ENCODE measurements around the gene FBRSL1.

Gene FBRSL1

DNA sequence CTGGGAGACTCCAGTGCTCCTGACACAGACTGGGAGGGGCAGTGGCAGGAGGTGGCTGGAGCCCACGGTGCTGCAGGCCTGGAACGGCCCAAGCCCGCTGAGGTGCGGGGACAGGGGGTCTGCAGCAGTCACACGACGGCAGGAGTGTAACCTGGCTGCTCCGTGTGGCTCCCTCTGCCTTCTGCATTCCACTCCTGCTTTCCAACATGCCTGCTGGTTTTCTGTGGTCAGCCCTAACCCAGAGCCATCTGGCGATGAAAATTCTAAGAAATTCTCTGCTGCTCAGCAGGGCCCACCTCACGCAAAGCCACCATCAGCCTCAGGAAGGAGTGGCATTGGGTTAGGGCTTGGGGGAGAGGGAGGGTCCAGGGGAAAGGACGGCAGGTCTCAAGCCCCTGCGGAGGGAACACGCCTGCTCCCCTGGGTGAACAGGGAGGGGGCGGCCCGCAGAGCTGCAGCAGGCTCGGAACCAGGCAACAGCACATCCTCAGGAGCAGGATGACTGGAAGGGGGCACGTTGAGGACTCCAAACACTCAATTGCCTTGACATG, 5.0 kb upstream of the FBRSL1 start:
- DNase-seq, result no peak

DNA sequence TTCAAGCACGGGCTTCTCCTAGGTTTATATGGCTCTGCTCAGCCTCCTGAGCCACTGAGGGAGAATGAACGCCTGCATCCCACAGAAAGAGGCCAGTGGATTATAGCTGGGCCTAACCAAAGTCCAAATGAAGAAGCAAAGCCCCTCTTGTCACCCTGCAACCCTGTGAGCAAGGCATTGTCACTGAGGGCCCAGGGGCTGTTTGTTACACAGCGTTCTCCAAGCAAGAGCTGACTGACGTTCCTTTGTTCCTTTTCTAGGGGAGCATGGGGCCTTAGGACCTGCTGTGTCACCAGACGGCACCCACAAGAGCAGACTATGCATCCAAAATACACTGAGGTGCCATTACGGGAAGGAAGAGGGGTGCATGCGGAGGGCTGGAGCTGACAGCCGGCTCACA, 4.3 kb upstream of the FBRSL1 start:
- DNase-seq, result no peak

DNA sequence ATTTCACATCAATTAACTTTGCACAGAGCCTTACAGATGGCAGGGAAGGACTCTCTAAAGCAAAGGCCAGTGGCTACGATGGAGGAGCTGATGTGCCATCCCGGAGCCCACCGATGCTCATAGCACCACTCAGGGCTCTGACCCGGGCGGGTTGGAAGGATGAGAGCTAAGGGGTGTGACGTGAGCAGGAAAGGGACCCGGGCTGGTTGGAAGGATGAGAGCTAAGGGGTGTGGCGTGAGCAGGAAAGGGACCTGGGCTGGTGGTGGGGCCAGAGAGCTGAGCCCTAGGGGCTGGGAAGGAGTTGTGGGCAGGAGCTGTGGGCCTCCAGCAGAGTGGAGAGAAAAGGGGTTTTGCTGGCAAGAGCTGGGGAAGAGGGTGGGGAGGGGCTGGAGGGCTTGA, 3.8 kb upstream of the FBRSL1 start:
- no peak for DNase-seq

DNA sequence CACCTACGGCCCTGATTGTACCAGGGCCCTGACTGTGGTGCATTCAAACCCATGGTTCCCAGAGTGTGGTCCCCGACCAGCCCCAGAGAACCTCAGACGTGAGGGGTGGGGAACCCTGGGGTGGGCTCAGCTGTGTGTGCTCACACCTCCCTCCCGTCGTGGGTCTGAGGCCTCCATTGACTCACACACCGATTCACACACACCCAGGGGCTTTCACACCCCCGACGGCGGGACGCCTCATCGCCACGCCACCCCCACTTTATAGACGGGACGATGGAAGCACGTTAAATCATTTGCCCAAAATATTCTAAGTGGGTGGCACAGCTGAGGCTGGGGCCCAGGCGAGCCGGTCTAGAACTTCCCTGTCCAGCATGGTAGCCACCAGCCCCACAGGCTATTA, 3.4 kb upstream of the FBRSL1 start:
- no peak for DNase-seq

DNA sequence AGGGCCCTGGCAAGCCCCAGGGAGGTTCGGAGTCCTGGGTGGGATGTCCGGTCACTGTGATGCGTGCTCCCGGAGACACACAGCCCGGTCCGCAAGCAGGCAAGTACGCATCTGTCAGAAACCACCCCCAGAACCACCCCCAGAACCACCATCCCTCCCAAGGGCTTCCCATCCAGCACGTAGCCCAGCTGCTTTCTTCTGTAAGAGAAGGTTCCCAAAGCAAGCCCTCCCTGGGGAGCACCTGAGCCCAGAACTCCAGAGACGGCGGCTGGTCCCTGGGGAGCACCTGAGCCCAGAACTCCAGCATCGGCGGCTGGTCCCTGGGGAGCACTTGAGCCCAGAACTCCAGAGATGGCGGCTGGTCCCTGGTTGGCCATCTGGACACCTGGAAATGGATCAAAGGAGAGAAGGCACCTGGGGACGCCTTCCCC, 2.6 kb upstream of the FBRSL1 start:
- no peak for DNase-seq

DNA sequence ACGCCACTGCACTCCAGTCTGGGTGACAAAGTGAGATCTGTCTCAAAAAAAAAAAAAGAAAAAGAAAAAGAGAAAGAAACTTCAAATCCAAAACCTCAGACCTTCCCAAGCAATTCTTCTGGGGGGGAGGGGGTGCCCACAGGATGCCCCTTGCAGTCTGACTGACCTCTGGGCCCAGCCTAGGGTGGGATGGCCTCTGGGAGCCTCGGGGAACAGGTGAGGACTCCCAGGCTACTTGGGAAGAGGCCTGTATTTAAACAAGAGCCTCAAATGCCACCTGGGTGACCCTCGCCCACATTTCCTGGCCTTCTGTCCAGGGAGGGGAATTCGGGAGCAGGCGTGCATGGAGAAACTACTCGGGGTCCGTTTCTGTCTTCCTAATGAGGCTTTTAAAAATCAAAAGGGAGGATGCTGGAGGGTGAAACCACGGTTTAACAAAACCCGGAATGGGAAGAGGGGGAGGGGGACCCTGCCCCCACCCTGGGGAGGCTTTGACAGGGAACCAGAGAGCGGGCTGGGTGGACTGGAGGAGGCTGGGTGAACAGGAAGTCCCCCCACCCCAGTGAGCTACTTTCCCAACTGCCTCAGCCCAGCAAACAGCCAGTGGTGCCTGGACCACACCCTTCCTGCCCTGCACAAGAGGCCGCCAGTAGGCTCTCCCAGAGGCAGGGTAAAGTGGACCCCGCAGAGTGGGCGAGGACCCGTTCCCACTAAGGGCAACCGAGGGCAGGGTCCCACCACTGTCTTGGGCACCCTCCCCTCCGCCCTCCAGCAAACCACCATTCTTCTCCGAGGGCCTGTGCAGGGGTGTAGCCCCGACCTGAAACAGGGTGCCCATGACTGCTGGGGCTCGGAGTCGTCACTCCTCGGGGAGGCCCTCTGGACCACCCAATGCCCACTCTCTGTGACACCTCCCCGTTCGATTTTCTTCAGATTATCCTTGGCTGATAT, 1.5 kb upstream of the FBRSL1 start:
- DNase-seq, result no peak

DNA sequence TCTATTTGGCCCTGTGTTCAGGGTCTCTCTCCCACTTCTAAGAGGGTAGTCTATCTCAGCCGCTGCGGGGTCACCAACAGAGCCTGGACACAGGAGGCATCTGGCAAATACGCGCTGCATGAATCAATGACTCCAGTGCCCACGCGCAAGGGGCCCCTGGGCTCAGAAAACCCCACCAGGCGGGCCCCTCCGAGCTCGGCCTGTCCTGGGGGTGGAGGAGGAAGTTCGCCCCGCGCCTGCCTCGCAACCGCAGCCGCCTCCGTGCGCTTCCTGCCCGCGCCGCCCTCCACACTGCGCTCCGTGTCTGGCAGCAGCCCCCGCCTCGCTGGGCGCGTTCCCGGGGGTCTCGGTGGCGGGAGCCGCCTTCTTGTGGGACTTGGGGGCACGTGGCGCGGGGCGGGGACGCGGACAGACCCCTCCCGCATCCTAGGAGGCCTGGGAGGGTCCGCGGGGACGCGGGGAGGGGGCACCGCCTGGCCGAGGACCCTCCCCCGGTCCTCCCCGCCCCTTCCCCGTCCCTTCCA, 811 bp upstream of the FBRSL1 start:
- no peak for DNase-seq

DNA sequence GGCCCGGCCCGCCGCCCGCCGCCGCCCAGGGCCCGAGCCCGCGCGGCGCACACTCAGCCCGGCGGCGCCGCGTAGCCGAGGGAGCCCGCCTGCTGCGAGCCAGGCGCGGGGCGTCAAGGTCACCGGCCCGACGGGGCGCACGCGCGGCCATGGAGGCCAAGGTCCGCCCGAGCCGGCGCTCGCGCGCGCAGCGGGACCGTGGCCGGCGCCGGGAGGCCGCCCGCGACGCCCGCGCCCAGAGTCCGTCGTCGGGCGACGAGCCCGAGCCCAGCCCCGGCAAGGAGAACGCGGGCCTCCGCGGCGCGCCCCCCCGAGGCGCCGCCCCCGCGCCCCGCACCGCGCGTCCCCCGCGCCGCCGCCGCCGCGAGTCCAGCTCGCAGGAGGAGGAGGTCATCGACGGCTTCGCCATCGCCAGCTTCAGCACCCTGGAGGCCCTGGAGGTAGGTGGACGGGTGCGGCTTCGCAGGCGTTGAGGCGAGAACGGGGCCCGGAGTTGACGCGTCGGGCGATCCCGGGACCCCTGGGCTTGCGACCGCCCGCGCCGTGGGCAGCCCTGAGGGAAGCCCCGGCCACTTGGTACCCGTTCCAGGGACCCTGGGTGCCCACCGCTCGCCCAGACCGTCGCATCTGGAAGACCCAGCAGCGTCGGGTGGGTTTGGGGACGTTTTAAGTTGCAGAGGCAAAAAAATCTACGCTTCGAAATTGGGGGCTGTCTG, 629 bp downstream of the FBRSL1 start:
- DNase-seq, result no peak

DNA sequence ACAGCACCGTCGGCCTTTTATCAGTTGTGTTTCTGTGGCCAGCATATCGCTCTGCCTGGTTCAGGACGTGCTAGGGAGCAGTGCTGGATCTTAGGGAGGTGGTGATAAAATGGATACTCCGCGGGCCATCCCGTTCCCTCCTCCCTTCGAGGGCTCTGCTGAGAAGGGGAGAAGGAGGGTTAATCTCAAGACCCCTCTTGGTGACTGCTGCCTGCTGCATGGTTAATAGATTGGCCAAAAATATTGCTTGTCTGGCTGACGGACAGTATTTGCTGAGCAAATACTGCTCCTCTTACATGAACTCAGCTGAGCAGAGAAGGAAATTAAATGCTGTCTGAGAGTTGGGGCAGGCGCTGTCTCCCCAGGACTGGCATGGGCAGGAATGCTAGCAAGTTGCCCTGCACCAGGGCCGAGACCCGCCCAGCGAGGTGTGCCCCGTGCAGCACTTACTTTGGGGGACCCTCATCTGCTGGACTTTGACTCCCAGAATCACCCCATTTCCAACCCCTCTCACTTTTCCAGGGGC, 1.2 kb downstream of the FBRSL1 start:
- DNase-seq, result no peak

DNA sequence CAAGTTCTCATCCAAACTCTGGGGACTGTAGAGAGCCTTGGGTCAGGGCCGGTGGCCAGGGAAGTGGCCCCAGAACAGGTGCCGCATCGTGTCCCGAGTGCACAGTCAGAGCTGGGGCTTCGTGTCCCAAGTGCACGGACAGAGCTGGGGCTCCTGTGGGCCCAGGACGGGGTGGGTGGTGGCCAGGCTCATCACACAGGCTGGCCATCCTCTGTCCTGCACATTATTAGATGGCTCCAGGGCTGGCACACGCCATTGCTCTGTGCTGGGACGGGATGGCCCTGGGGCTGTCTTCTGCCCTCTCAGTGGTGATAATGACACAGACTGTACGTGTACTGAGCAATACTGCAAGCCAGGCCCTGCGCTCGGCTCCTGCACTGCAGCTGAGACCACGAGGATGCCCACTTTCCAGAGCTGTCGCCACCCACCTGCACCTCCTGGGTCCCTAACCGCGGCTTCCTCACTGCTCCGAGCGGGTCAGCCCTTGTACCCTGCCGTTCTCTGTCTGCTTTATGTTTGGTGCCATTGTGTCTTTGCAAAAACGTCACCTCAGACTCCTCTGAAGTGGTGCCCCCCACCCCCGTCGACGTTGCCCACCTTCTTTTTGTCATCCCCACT, 1.9 kb downstream of the FBRSL1 start:
- no peak for DNase-seq

DNA sequence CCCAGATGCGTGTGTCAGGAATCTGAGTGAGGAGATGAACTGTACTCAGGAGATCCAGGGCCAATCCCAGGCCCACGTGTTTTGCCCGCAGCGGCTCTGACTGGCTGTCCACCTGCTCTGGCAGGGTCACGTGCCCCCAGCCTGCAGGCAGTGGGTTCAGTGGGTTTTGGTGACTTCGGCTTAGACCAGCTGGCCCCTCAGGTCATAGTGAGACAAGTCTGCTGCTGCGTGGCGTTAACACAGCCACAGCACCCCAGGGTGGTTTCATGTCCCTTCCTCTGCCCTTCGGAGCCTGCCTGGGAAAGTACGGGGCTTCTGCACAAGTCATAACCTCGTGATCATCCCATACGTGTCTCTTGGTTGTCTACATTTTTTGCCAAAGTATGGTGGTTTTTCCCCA, 2.6 kb downstream of the FBRSL1 start:
- DNase-seq, result no peak

DNA sequence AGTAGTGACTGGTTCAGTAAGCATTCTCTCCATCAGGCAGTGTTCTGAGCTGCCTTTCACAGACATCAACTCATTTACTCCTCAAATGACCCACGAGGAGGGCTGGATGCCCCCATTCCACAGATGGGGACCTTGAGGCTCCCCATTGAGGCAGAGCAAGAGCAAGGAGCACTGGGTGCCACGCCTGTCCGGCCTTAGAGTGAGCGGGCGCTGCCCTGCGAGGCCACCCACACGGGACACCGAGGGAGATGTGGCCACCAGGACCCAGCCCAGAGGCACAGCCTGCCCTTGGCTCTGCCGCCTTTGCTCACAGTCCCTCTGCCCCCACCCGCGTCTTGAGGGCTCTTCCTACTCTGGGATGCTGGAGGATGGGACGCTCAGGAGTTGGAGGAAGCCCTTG, 3.0 kb downstream of the FBRSL1 start:
- no peak for DNase-seq

DNA sequence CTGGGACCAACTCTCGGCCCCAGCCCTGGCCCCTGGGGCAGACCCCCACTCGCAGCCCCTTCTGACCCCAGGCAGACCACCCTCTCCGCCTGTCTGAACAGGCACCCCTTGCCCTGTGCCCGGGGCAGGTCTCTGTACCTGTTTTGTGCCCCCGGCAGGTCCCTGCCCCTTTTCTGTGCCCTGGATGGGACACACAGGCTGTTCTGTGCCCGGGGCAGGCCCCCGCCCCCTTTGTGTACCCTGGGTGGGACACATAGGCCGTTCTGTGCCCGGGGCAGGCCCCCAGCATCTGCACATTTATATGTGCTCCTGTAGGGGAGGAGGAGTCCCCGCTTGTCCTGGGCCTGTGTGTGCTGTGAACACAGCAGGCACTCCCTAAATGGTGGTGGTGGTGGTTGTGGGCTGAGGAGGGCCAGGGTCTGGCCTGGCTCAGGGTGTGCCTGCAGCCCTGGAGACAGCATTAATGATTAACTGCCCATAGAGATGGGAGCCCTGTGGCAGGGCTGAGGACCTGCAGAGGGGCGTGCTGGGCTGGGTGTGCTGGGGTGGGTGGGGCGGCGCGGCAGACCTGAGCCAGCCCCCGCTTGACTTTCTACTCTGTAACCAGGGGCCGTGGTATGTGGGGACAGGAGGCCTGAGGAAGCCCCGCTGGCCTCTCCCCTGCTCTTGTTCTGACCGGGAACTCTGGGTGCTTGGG, 3.7 kb downstream of the FBRSL1 start:
- no peak for DNase-seq

DNA sequence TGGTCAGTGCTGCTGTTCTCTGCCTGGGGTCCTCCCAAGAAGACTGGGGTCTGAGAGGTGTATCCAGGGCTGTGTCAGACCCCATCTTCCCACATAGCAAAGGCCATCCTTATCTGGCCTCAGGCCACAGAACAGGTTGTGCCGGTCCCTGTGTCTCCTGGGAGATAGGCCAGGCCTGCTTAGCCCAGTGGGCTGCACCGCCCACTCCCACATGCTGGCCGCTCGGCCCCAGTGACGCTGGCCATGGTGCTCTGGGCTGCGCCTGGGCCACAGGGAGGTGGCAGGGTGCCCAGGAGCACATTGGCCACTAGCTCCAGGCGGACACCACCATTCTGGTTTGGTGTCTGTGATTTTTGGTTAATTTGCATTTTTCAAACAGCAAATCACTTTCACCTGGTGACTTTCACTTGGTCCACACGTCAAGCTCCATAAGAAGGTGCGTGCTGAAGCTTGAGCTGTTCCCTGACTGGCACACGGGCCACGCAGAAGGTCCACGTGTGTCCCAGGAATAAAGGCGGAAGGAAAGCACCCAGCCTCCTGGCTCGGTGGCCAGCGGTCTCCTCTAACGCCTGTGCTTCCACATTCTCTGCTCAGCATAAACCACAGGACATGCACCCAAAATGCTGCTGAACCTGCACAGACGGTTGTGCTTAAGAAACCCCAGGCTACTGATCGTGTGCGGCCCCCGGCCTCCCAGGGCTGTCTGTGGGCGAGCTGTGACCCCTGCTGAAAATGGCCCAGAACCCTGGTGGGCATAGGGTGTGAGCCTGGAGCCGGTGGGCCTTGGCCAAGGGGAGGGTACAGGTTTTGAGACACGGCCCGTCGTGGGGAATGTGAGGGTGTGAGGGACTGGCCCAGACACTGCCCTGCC, 4.6 kb downstream of the FBRSL1 start:
- DNase-seq, result no peak

DNA sequence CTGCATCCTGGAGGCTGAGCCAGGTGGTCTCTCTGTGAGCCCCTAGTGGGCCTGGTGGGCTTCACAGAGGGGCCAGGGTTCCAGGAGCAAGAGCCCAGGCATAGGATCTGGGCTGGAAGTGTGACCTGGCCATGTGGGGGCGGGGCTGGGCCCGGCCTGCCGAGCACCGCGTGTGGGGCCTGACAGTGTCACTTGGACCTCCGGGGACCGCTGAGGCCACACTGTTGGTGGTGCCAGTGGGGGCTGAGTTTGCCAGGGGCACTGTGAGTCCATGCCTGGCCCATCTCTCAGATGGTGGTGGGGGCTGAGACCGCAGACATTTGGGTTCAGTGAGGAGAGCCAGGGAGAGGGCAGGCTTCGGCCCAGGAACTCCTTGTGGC, 5.2 kb downstream of the FBRSL1 start:
- DNase-seq, result no peak

DNA sequence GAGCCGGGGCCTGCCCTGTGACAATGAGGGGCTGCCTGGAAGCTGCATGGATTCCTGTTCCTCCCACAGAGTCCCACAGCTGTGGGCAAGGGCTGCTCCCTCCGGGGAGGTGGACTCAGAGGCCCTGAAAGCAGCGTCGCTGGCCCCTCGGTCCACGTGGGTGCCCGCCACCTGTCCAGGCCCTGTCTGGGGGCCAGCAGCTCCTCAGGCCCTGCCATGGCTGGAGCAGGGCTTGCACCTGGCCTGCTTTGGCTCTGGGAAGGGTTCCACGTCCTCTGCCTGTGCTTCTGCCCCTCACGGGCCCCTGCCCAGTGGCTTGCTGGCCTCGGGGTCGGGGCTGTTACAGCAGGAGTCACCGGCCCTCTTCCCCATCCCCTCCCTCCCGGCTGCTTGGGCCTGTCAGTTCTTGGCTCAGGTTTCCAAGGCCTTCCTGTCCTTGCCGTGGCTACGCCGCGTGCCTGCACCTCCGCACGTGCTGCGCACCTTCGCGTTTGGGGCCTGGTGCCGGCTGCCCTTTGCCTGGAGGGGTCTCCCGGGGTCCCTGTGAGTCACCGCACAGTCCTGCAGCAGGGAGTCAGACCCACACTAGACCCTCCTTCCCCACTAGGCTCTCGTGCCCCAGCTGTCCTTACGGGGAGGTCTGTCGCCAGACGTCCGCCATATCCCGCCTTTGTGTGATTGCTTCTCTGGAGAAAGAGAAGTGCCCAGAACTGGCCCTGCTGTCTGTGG, 5.8 kb downstream of the FBRSL1 start:
- DNase-seq, result no peak

DNA sequence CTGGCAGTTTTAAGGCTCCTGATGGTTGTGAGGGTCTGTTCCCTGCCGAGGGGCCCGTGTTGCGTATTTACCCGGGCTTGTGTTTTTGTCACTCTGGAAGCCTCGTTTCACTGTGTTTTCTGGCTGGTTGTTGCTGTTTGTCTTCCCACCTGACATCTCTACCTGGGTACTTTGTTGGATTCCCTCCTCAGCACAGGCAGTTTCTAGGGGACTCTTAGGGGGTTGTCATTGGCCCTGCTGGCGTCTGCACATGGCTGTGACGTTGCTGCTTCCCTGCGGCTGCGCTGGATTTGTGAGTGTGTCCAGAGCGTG, 6.4 kb downstream of the FBRSL1 start:
- DNase-seq, result no peak

DNA sequence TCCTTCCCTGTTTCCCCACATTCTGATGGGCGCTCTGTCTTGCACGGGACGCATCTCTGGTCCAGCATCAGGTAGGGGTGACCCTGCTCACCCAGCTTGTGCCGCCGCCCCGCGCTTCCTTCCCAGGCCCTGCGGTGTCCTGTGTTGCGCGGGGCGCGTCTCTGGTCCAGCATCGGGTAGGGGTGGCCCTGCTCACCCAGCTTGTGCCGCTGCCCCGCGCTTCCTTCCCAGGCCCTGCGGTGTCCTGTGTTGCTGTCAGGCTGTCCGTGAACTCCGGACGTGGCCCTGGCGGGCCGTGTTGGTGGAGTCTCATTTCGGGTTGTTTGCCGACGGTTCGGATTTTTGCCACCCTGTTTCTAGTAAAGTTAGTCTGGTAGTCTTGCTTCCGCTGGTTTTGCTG, 6.8 kb downstream of the FBRSL1 start:
- no peak for DNase-seq

DNA sequence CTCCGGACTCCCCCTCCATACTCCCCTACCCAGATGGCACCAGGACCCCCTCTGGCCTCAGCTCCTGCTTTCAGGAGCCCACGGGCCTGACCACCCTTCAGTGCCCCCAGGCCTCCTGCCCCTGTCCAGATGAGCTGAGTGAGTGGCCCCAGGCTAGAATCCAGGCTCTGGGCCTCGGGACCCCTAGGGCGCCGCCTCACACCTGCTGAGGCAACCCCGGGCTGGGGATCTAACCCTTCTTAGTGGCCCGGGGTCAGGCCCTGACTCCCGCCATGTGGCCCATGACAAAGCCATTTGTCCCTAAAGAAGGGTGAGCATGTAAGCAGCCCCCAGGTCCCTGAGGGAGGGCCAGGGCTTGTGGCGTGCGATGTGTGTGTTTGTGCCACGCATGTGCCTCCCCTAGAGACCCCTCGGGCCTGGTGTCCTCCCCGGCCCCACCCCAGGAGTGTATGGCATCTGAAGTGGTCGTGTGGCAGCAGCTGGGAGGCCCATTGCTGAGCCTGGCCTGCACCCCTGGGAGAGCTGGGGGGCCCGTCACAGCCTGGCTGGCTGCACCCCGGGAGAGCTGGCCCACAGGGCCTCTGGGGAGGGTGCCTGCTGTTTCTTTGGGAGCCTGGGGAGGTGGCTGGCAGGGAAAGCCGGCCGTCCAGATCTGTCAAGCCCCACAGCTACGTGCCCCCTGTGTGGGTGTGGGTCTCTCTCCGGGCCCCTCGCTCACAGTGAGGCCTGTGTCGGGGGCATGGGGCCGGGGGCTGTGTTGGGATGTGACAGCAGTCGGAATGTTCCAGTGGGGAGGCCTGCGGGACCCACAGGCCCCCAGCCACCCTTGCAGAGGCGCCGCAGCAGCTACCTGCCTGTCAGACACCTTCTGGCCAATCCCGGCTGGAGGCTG, 7.8 kb downstream of the FBRSL1 start:
- no peak for DNase-seq

DNA sequence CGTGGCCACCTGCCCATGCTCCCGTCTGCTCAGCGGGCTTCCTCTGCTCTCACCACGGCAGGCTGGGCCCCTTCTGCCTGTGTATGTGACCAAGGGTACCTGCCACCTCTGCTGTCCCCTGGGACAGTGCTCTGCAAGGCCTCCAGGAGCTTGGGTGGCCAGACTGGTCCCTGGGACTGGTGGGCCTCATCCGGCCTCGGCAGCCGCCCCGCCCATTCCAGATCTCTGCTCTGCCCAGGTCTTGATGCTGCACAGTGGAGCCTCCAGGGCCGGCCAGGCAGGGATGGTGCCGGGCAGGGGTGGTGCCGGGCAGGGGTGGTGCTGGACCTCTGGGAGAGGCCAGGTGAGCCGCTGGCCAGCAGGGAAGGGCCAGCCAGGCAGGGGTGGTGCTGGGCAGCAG, 9.0 kb downstream of the FBRSL1 start:
- no peak for DNase-seq
